Sigmoid colon (tissue), 7 donors: ENCODE data around the gene SPINT1. TPM values are rescaled to one million over a fixed set of nuclear protein-coding genes. Genes with fewer than 3 reads are reported as not detected.

Experiments
- DNase-seq: peaks from one replicate; pipeline ENCODE4 v3.0.0-alpha.2; 2019
- H3K27ac ChIP-seq, 4 donors: fragments of 200-600 bp; sonication (generic); one replicate each; pipeline ENCODE4 v1.5.1; 2016 to 2019; ENCODE audit warnings: mild to moderate bottlenecking in 1 of 4
- H3K27me3 ChIP-seq, 3 donors: fragments of 200-600 bp; sonication (generic); one replicate each; pipeline ENCODE4 v1.5.1; 2019; ENCODE audit warnings: mild to moderate bottlenecking in 1 of 3
- H3K36me3 ChIP-seq, 4 donors: fragments of 200-600 bp; sonication (generic); one replicate each; pipeline ENCODE4 v1.5.1; 2016 to 2019
- H3K4me1 ChIP-seq, 4 donors: fragments of 200-600 bp; sonication (generic); one replicate each; pipeline ENCODE4 v1.5.1; 2017 to 2019
- H3K4me3 ChIP-seq, 4 donors: fragments of 200-600 bp; sonication (generic); one replicate each; pipeline ENCODE4 v1.5.1; 2017 to 2019; ENCODE audit warnings: mild to moderate bottlenecking in 2 of 4, moderate library complexity in 1 of 4
- H3K9me3 ChIP-seq, 4 donors: fragments of 200-600 bp in 3 of 4; sonication (generic) in 3 of 4; one replicate each; pipeline versions ENCODE4 v1.5.1 to v1.6.1; 2013 to 2019
- POLR2AphosphoS5 ChIP-seq, 4 donors: sonication (generic); formaldehyde crosslinking; IDR thresholded peaks; one replicate each; pipeline ENCODE4 v1.6.1; 2017; ENCODE audit warnings: antibody characterized with exemption in 4 of 4
- WGBS, 2 donors: extraction: QIAGEN DNeasy Blood & Tissue Kit; methylation state at CpG; one replicate each; pipeline ENCODE4 v1.1.7; 2013; 5-methylcytosine and 5-hydroxymethylcytosine counted together
- intact Hi-C: fragments of 100-400 bp; cut with DNase I; formaldehyde crosslinking; loops from one replicate; pipeline ENCODE4 v1.15.1; 2023
- polyA plus RNA-seq, 3 donors: library from polyadenylated mRNA; stranded (reverse); fragments of 200-250 nt; gene quantifications; one replicate each; pipeline ENCODE4 v1.2.3, GENCODE V29; 2013
- small RNA-seq, 3 donors: library from RNA; depleted of rRNA; stranded (forward); fragments of <200 nt; gene quantifications; one replicate each; pipeline ENCODE3, GENCODE V24; 2016
- total RNA-seq, 4 donors: library from RNA; depleted of rRNA; stranded (reverse); fragments of >200 nt; gene quantifications; one replicate each; pipeline ENCODE4 v1.1.0, GENCODE V29; 2016
- TF ChIP-seq, protein P1 (sequence below), 4 experiments: fragments of 450-650 bp in 3 of 4; fragments of 200-600 bp in 1 of 4; IDR thresholded peaks; one replicate each; pipeline ENCODE4 v1.5.1; 2016 to 2019; ENCODE audit warnings: antibody characterized with exemption in 4 of 4, mild to moderate bottlenecking in 3 of 4, moderate library complexity in 2 of 4
- donor health status: healthy with polysubstance abuse.
- donor health status: Bipolar disorder and iron deficiency.
- donor health status: healthy.

Gene SPINT1
- total and polyA plus RNA-seq, 7 donors, result 1.1 to 146 (median 3.8) TPM

DNA sequence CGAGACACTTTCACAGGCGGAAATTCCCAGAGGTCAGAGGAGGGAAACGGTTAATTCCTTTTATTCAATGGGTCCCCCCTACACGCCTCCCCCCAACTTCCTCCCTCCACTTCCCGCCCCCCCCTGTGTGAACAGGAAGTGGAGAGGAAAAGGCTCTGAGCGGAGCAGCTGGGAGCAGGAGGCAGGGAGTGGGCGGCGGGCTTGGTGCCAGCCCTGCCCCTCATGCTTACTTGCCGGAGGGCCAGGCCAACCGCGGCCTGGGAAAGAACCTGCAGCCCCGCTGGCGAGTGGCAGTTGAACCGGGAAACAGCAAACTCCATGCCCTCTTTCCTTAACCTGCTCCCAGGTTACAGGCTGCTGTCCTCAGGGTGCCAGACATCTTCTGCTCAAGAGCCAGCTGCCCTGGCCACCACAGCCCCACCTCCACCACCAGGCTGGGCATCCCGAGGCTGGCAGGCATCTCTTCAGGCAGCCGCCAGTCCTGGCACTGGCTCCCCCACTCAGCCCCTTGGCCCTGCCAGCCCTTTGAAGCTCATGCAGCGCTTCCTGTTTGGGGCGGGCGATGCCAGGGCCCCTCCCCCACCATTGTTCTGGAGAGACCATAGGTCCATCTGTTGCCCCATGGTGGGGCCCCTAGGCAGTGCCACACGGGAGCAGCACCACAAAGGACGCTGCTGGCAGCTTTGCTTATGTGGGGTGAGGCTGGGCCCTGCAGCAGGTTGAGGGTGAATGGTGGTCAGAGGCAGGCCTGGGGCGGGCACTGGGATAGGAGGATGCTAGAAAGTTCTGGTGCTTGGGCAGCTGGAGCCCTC, 63.3 kb downstream of the SPINT1 start:
- TF ChIP-seq POLR2AphosphoS5 (IDR thresholded peaks at IDR 0.05), result peak in 1 of 4 donors; percentile 3
- TF ChIP-seq, protein P1, sequence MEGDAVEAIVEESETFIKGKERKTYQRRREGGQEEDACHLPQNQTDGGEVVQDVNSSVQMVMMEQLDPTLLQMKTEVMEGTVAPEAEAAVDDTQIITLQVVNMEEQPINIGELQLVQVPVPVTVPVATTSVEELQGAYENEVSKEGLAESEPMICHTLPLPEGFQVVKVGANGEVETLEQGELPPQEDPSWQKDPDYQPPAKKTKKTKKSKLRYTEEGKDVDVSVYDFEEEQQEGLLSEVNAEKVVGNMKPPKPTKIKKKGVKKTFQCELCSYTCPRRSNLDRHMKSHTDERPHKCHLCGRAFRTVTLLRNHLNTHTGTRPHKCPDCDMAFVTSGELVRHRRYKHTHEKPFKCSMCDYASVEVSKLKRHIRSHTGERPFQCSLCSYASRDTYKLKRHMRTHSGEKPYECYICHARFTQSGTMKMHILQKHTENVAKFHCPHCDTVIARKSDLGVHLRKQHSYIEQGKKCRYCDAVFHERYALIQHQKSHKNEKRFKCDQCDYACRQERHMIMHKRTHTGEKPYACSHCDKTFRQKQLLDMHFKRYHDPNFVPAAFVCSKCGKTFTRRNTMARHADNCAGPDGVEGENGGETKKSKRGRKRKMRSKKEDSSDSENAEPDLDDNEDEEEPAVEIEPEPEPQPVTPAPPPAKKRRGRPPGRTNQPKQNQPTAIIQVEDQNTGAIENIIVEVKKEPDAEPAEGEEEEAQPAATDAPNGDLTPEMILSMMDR (IDR thresholded peaks at IDR 0.05), result no peak
- intact Hi-C loops, result loop anchor here (5.0 kb wide), 3 partner anchors 35 to 210 kb away; partner anchors contain the start of gene INO80
- Histone ChIP-seq H3K9me3 (no peaks in the 10 kb centered on the region), H3K27ac (peak overlapping the region; percentile 75 to 87 (median 80)), H3K27me3 (no peaks in the 10 kb centered on the region), H3K4me1 (peaks cover 0 to 31% (median 29%) of the 10 kb centered on the region in 4 donors), H3K4me3 (peak overlapping the region; percentile 22 to 48 (median 43)), H3K36me3 (peaks cover 0 to 21% (median 15%) of the 10 kb centered on the region in 4 donors)
- WGBS, 2 donors, result 8 to 11% methylated on average over 22 of the region's 22 CpGs
- DNase-seq, result no peak

Small RNAs within 50 kb of the gene (small RNA-seq; reads per million reads assigned to genes)
- gene AC025166.1, result 0 reads per million in 3 donors

Other genes with a start within 250 kb of the SPINT1 start
- gene KNL1, start 249.8 kb upstream of the SPINT1 start, total RNA-seq, result under 1 TPM in 3 of 4 donors, not detected in 1; 0.36 to 0.83 (median 0.68) TPM
- gene KNL1, start 249.8 kb upstream of the SPINT1 start, polyA plus RNA-seq, result 1 to 10 TPM in 1 of 3 donors, under 1 TPM in 2; under 0.01 to 5.9 (median 0.46) TPM
- 1 to 10 TPM in 2 of 4 donors, not detected in 2; 1.1 to 1.5 TPM for gene RAD51, start 148.9 kb upstream of the SPINT1 start, total RNA-seq
- gene RAD51, start 148.9 kb upstream of the SPINT1 start, polyA plus RNA-seq, result 1 to 10 TPM; 4.2 to 9.8 (median 4.2) TPM
- gene RMDN3, start 88.8 kb upstream of the SPINT1 start, total RNA-seq, result 10 to 100 TPM; 20.8 to 26.4 (median 22.4) TPM
- gene RMDN3, start 88.8 kb upstream of the SPINT1 start, polyA plus RNA-seq, result 10 to 100 TPM in 1 of 3 donors, 1 to 10 TPM in 2; 7.9 to 32.7 (median 9.6) TPM
- 10 to 100 TPM in 3 of 4 donors, 1 to 10 TPM in 1; 2.2 to 27.8 (median 15.8) TPM for gene GCHFR, start 80.0 kb upstream of the SPINT1 start, total RNA-seq
- 10 to 100 TPM; 45.0 to 71.7 (median 54.6) TPM for gene GCHFR, start 80.0 kb upstream of the SPINT1 start, polyA plus RNA-seq
- gene C15orf62, start 74.1 kb upstream of the SPINT1 start, total RNA-seq, result under 1 TPM in 3 of 4 donors, not detected in 1; 0.28 to 0.71 (median 0.66) TPM
- gene C15orf62, start 74.1 kb upstream of the SPINT1 start, polyA plus RNA-seq, result 1 to 10 TPM in 1 of 3 donors, not detected in 2; 1.1 TPM
- gene ZFYVE19, start 37.0 kb upstream of the SPINT1 start, total RNA-seq, result 10 to 100 TPM; 17.5 to 49.6 (median 29.9) TPM
- gene ZFYVE19, start 37.0 kb upstream of the SPINT1 start, polyA plus RNA-seq, result 10 to 100 TPM; 14.4 to 32.4 (median 28.7) TPM
- 10 to 100 TPM in 2 of 4 donors, 1 to 10 TPM in 2; 9.1 to 25.8 (median 12.8) TPM for gene DNAJC17, start 36.6 kb upstream of the SPINT1 start, total RNA-seq
- gene DNAJC17, start 36.6 kb upstream of the SPINT1 start, polyA plus RNA-seq, result 10 to 100 TPM; 46.5 to 56.4 (median 46.8) TPM
- not detected for gene PPP1R14D, start 15.3 kb upstream of the SPINT1 start, total RNA-seq
- 100 to 1,000 TPM; 211 to 395 (median 212) TPM for gene PPP1R14D, start 15.3 kb upstream of the SPINT1 start, polyA plus RNA-seq
- gene RHOV, start 30.2 kb downstream of the SPINT1 start, total RNA-seq, result not detected
- 1 to 10 TPM; 4.8 to 8.1 (median 5.2) TPM for gene RHOV, start 30.2 kb downstream of the SPINT1 start, polyA plus RNA-seq
- 10 to 100 TPM; 17.4 to 19.6 (median 19.0) TPM for gene VPS18, start 50.4 kb downstream of the SPINT1 start, total RNA-seq
- gene VPS18, start 50.4 kb downstream of the SPINT1 start, polyA plus RNA-seq, result 10 to 100 TPM in 1 of 3 donors, 1 to 10 TPM in 2; 4.8 to 15.1 (median 6.7) TPM
- gene DLL4, start 85.3 kb downstream of the SPINT1 start, total RNA-seq, result 1 to 10 TPM; 3.5 to 5.4 (median 4.6) TPM
- 10 to 100 TPM in 1 of 3 donors, 1 to 10 TPM in 2; 1.6 to 12.2 (median 3.6) TPM for gene DLL4, start 85.3 kb downstream of the SPINT1 start, polyA plus RNA-seq
- gene CHAC1, start 109.4 kb downstream of the SPINT1 start, total RNA-seq, result 1 to 10 TPM in 3 of 4 donors, under 1 TPM in 1; 0.66 to 3.1 (median 2.4) TPM
- gene CHAC1, start 109.4 kb downstream of the SPINT1 start, polyA plus RNA-seq, result 10 to 100 TPM in 1 of 3 donors, 1 to 10 TPM in 2; 3.0 to 31.4 (median 8.3) TPM